HepG2 (cell line): ENCODE measurements around the gene CPEB4. TPM values are rescaled to one million over a fixed set of nuclear protein-coding genes. Genes with fewer than 3 reads are reported as not detected.

Experiments
- ARID5B ChIP-seq: IDR thresholded peaks from 2 replicates; pipeline ENCODE4 v1.4.0; 2020; ENCODE audit warnings: mild to moderate bottlenecking, missing genetic modification reagents
- BCL6 ChIP-seq: IDR thresholded peaks from 2 replicates; pipeline ENCODE4 v1.6.1; 2016; ENCODE audit warnings: missing genetic modification reagents, missing compliant biosample characterization
- BCLAF1 ChIP-seq: fragments of 450-650 bp; IDR thresholded peaks from 2 replicates; pipeline ENCODE4 v1.6.1; 2017; ENCODE audit warnings: mild to moderate bottlenecking
- ELF3 ChIP-seq: IDR thresholded peaks from 2 replicates; pipeline ENCODE4 v1.6.1; 2016; ENCODE audit warnings: missing genetic modification reagents, missing compliant biosample characterization
- EP300 ChIP-seq, 3 experiments: sonication (generic) in 1 of 3; formaldehyde crosslinking in 1 of 3; IDR thresholded peaks; 2 replicates each; pipeline versions ENCODE4 v1.5.1 to v1.6.1; 2011 to 2020; ENCODE audit warnings: low read depth in 2 of 3, low read length in 2 of 3, borderline replicate concordance in 1 of 3, improper control_type of control experiment in 1 of 3, mild to moderate bottlenecking in 1 of 3, missing genetic modification reagents in 1 of 3, moderate library complexity in 1 of 3
- ETV6 ChIP-seq: sonication (generic); formaldehyde crosslinking; conservative IDR thresholded peaks from 2 replicates; pipeline ENCODE4 v1.4.0; 2020; ENCODE audit warnings: missing genetic modification reagents
- FOXA3 ChIP-seq: IDR thresholded peaks from 2 replicates; pipeline ENCODE4 v1.6.1; 2016; ENCODE audit warnings: missing genetic modification reagents, missing compliant biosample characterization
- GATAD2A ChIP-seq: IDR thresholded peaks from 2 replicates; pipeline ENCODE4 v1.6.1; 2016
- HOXA3 ChIP-seq: sonication (generic); formaldehyde crosslinking; IDR thresholded peaks from 2 replicates; pipeline ENCODE4 v1.5.0; 2020; ENCODE audit warnings: missing genetic modification reagents
- KLF16 ChIP-seq, 2 experiments: sonication (generic) in 1 of 2; formaldehyde crosslinking in 1 of 2; IDR thresholded peaks; 2 replicates each; pipeline versions ENCODE4 v1.6.1 to v1.8.0; 2016 to 2023; ENCODE audit warnings: missing genetic modification reagents in 2 of 2, missing compliant biosample characterization in 1 of 2
- RBFOX2 ChIP-seq: fragments of 200-400 bp; formaldehyde crosslinking; IDR thresholded peaks from 2 replicates; pipeline ENCODE4 v1.6.1; 2017; ENCODE audit warnings: low read depth, mild to moderate bottlenecking, low read length
- SCMH1 ChIP-seq: sonication (generic); formaldehyde crosslinking; IDR thresholded peaks from 2 replicates; pipeline ENCODE4 v1.9.0; 2021; ENCODE audit warnings: missing genetic modification reagents, mild to moderate bottlenecking, borderline replicate concordance
- SRF ChIP-seq: IDR thresholded peaks from 2 replicates; pipeline ENCODE4 v1.6.1; 2011; ENCODE audit warnings: mild to moderate bottlenecking, low read depth, low read length, moderate library complexity
- TFE3 ChIP-seq: IDR thresholded peaks from 2 replicates; pipeline ENCODE4 v1.6.1; 2016
- ZBTB1 ChIP-seq: sonication (generic); formaldehyde crosslinking; IDR thresholded peaks from 2 replicates; pipeline ENCODE4 v1.4.0; 2020; ENCODE audit warnings: missing genetic modification reagents, borderline replicate concordance
- ZBTB20 ChIP-seq: sonication (generic); formaldehyde crosslinking; IDR thresholded peaks from 2 replicates; pipeline ENCODE4 v1.8.1; 2023; ENCODE audit warnings: missing genetic modification reagents, low read depth, mild to moderate bottlenecking, borderline replicate concordance
- ZNF251 ChIP-seq: sonication (generic); formaldehyde crosslinking; IDR thresholded peaks from 2 replicates; pipeline ENCODE4 v1.9.0; 2021; ENCODE audit warnings: mild to moderate bottlenecking, missing genetic modification reagents
- ZNF276 ChIP-seq: sonication (generic); formaldehyde crosslinking; IDR thresholded peaks from 2 replicates; pipeline ENCODE4 v1.4.0; 2020; ENCODE audit warnings: mild to moderate bottlenecking, low read depth, missing genetic modification reagents
- ZNF530 ChIP-seq: sonication (generic); formaldehyde crosslinking; IDR thresholded peaks from 2 replicates; pipeline ENCODE4 v1.5.0; 2020; ENCODE audit warnings: low read depth, mild to moderate bottlenecking, missing genetic modification reagents
- ZNF652 ChIP-seq: IDR thresholded peaks from 2 replicates; pipeline ENCODE4 v1.6.1; 2016; ENCODE audit warnings: low read depth, borderline replicate concordance
- ZNF761 ChIP-seq: sonication (generic); formaldehyde crosslinking; conservative IDR thresholded peaks from 2 replicates; pipeline ENCODE4 v1.4.0; 2020; ENCODE audit warnings: mild to moderate bottlenecking, missing genetic modification reagents
- polyA plus RNA-seq, 8 experiments: library from polyadenylated mRNA; depleted of rRNA in 3 of 8; stranded (reverse) in 7 of 8; unstranded in 1 of 8; fragments of >200 nt; fragmentation: Illumina TruSeq in 4 of 8; extraction: Trizol in 4 of 8; gene quantifications; 2 replicates each; pipeline versions ENCODE4 v1.2.1 to v1.2.3, GENCODE V29; 2011 to 2016; ENCODE audit warnings: low read depth in 4 of 8, missing spikeins in 1 of 8, mixed read lengths in 1 of 8; ENCODE audit not compliant: insufficient read depth in 1 of 8
- total RNA-seq, 5 experiments: library from RNA; depleted of rRNA; stranded (reverse); fragments of >200 nt; fragmentation: Illumina TruSeq; extraction: Trizol; gene quantifications; 2 replicates each; pipeline ENCODE4 v1.2.3, GENCODE V29; 2016; ENCODE audit warnings: low read depth in 1 of 5

CPEB4 gene
- total and polyA plus RNA-seq, 2 of the 13 experiments (the other 11 are each of a cell fraction or from before 2014, with no cell fraction given) = 7.7 to 26.7 TPM

- TF ChIP-seq BCLAF1 (no peak), TFE3 (CRISPR knock-in tag) (peak; percentile 52; the same call in 1 of the 2 replicates), ZBTB1 (CRISPR knock-in tag) (no peak), ZBTB20 (no peak), ARID5B (CRISPR knock-in tag) (peak; percentile 78; the same call in 1 of the 2 replicates), KLF16 (CRISPR knock-in tag; IDR thresholded peaks at IDR 0.05) (peak in 1 of 2 experiments; percentile 15; a peak in 1 of 4 replicates), SCMH1 (no peak), ZNF761 (CRISPR knock-in tag) (no peak), ZNF652 (CRISPR knock-in tag) (no peak), SRF (no peak), ZNF276 (CRISPR knock-in tag) (no peak), EP300 (IDR thresholded peaks at IDR 0.05; ENCODE audit: low read depth in 2 of 2, low read length in 2 of 2) (peak in 1 of 2 experiments; percentile 65; a peak in 2 of 4 replicates), EP300 (CRISPR knock-in tag; IDR thresholded peaks at IDR 0.05; ENCODE audit: borderline replicate concordance) (no peak), ETV6 (no peak), BCL6 (CRISPR knock-in tag) (0 out of 2 replicates have a peak, but pooled peaks have one; percentile 15), ZNF530 (CRISPR knock-in tag) (no peak), ELF3 (CRISPR knock-in tag) (0 out of 2 replicates have a peak, but pooled peaks have one; percentile 28), HOXA3 (CRISPR knock-in tag) (no peak), ZNF251 (no peak), FOXA3 (CRISPR knock-in tag) (peak; percentile 58), GATAD2A (CRISPR knock-in tag) (peak; percentile 57; the same call in 1 of the 2 replicates), RBFOX2 (no peak)
These were observed 31.3 kb downstream of the CPEB4 start (continued) for GRCh38 chr5:173919443-173919842.
